IMR-90 (cell line): ENCODE results near the gene ZNF625.

ENCODE experiments used
- CEBPB ChIP-seq: IDR thresholded peaks from 2 replicates; pipeline ENCODE4 v1.6.1; 2012; ENCODE audit warnings: low read depth, low read length, improper control_type of control experiment
- MAZ ChIP-seq: IDR thresholded peaks from 2 replicates; pipeline ENCODE4 v1.6.1; 2012; ENCODE audit warnings: low read depth, mild to moderate bottlenecking, low read length, improper control_type of control experiment, moderate library complexity, borderline replicate concordance
- TF ChIP-seq, protein P1 (sequence below): conservative IDR thresholded peaks from 2 replicates; pipeline ENCODE4 v1.5.1; 2012; ENCODE audit warnings: mild to moderate bottlenecking, low read depth, low read length, improper control_type of control experiment

DNA sequence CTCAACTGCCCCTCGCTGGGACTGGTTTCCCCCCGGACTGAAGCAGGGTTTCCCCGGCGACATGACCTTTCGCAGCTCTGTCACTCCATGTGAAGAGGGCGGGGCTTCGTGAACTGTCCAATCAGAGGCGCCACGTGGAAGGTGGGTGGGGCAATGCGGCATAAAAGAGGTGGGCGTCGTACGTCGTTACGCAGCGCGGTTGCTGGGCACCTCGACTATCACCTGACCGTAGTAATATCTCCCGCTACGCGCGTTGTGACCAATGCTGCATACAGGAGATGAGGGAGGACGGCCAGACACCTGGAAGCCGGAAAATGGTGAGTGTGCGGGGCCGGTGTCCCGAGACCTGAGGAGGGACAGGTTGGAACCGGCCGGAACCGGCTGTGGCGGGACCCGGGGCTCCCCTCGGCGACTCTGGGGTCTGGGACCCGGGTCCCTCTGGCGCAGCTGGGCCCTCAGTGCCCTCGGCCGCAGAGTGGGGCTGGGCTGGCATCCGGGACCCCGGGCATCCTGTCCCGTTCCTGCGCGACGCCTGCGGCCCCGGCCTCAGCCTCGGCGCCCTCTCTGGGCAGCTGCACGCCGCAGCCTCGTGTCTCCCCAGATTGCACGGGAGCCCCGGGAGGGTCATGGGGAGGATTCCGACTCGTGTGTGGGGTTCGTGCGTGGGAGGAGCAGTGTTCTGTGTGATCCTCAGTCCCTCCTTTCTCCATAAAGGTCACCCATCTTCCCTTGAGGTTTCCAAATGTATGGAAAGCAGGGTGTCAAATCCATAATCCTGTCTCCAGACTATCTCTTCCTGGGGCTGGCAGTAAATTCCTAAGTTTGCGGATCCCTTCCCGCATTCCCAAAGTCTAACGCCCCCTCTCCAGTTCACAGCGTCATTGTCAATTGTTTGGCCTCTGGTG is 38.5 kb upstream of the ZNF625 start:
- TF ChIP-seq, protein P1, sequence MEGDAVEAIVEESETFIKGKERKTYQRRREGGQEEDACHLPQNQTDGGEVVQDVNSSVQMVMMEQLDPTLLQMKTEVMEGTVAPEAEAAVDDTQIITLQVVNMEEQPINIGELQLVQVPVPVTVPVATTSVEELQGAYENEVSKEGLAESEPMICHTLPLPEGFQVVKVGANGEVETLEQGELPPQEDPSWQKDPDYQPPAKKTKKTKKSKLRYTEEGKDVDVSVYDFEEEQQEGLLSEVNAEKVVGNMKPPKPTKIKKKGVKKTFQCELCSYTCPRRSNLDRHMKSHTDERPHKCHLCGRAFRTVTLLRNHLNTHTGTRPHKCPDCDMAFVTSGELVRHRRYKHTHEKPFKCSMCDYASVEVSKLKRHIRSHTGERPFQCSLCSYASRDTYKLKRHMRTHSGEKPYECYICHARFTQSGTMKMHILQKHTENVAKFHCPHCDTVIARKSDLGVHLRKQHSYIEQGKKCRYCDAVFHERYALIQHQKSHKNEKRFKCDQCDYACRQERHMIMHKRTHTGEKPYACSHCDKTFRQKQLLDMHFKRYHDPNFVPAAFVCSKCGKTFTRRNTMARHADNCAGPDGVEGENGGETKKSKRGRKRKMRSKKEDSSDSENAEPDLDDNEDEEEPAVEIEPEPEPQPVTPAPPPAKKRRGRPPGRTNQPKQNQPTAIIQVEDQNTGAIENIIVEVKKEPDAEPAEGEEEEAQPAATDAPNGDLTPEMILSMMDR = no peak
- TF ChIP-seq CEBPB (no peak), MAZ (no peak)
